ENCODE measurements around the gene PTPDC1. TPM values are rescaled to one million over a fixed set of nuclear protein-coding genes. Genes with fewer than 3 reads are reported as not detected.
A peak's percentile ranks its signal among the peaks of the same experiment; 100 is the strongest.

Gene PTPDC1
- total and polyA plus RNA-seq, 2 experiments from 2014 or later, result 4.4 to 6.1 TPM

- no peaks in the 10 kb centered on the region for H4K20me1 ChIP-seq (ENCODE audit: insufficient read depth)
- no peaks in the 10 kb centered on the region for H3K27me3 ChIP-seq (replicated peaks; ENCODE audit: insufficient read depth)
- no peak overlapping the region for H3K9ac ChIP-seq
- H3K27ac ChIP-seq, result peak overlapping the region; percentile 17
- no peaks in the 10 kb centered on the region for H3K9me2 ChIP-seq (ENCODE audit: insufficient read depth)
- H3K4me3 ChIP-seq, result no peak overlapping the region
- no peak overlapping the region for H3K4me2 ChIP-seq (ENCODE audit: unreplicated experiment)
- no peak for TF ChIP-seq EZH2 (IDR thresholded peaks at IDR 0.05; ENCODE audit: insufficient read depth, poor library complexity, severe bottlenecking)
- no peak for TF ChIP-seq EZH2phosphoT487 (IDR thresholded peaks at IDR 0.05; ENCODE audit: insufficient read depth, low read depth)
- WGBS, 2 experiments (ENCODE audit: low coverage in 1 of 2, low lambda C conversion rate in 2 of 2, missing lambda C conversion rate in 2 of 2), result 91 to 92% methylated on average over 9 of the region's 9 CpGs
- no peaks in the 10 kb centered on the region for H3K9me3 ChIP-seq (ENCODE audit: low read depth)
- DNase-seq, result peak; percentile 41
- H3K79me2 ChIP-seq (ENCODE audit: insufficient read depth), result no peaks in the 10 kb centered on the region
- H3K36me3 ChIP-seq (ENCODE audit: low read depth), result no peaks in the 10 kb centered on the region
- H2AFZ ChIP-seq, result no peak overlapping the region
- H3K4me1 ChIP-seq (ENCODE audit: insufficient read depth), result peaks cover 15% of the 10 kb centered on the region
- peaks cover 18% of the 10 kb centered on the region for H3F3A ChIP-seq (ENCODE audit: insufficient read depth)
- in situ Hi-C loops (cut with MboI), result no loop called here
These were observed 12.7 kb downstream of the PTPDC1 start for GRCh38 chr9:94096819-94097577.

DNA sequence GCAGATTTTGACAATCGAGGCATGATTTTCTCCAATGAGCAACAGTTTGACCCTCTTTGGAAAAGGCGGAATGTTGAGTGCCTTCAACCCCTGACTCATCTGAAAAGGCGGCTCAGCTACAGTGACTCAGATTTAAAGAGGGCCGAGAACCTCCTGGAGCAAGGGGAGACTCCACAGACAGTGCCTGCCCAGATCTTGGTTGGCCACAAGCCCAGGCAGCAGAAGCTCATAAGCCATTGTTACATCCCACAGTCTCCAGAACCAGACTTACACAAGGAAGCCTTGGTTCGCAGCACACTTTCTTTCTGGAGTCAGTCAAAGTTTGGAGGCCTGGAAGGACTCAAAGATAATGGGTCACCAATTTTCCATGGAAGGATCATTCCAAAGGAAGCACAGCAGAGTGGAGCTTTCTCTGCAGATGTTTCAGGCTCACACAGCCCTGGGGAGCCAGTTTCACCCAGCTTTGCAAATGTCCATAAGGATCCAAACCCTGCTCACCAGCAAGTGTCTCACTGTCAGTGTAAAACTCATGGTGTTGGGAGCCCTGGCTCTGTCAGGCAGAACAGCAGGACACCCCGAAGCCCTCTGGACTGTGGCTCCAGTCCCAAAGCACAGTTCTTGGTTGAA lies 13.6 kb downstream of the PTPDC1 start:
- peaks cover 15% of the 10 kb centered on the region for H3K4me1 ChIP-seq (ENCODE audit: insufficient read depth)
- no peak overlapping the region for H3K9ac ChIP-seq
- peaks cover 18% of the 10 kb centered on the region for H3F3A ChIP-seq (ENCODE audit: insufficient read depth)
- no peaks in the 10 kb centered on the region for H3K79me2 ChIP-seq (ENCODE audit: insufficient read depth)
- no peaks in the 10 kb centered on the region for H3K36me3 ChIP-seq (ENCODE audit: low read depth)
- no peaks in the 10 kb centered on the region for H3K27me3 ChIP-seq (replicated peaks; ENCODE audit: insufficient read depth)
- peak overlapping the region; percentile 41 for H2AFZ ChIP-seq
- 36 to 39% methylated on average over 6 of the region's 6 CpGs for WGBS, 2 experiments (ENCODE audit: low coverage in 1 of 2, low lambda C conversion rate in 2 of 2, missing lambda C conversion rate in 2 of 2)
- in situ Hi-C loops (cut with MboI), result no loop called here
- H3K9me2 ChIP-seq (ENCODE audit: insufficient read depth), result no peaks in the 10 kb centered on the region
- TF ChIP-seq EZH2 (IDR thresholded peaks at IDR 0.05; ENCODE audit: insufficient read depth, poor library complexity, severe bottlenecking), result no peak
- no peak for TF ChIP-seq EZH2phosphoT487 (IDR thresholded peaks at IDR 0.05; ENCODE audit: insufficient read depth, low read depth)
- H3K4me2 ChIP-seq (ENCODE audit: unreplicated experiment), result no peak overlapping the region
- H3K9me3 ChIP-seq (ENCODE audit: low read depth), result no peaks in the 10 kb centered on the region
- peak overlapping the region; percentile 44 for H3K27ac ChIP-seq
- no peaks in the 10 kb centered on the region for H4K20me1 ChIP-seq (ENCODE audit: insufficient read depth)
- DNase-seq, result peak; percentile 95
- no peak overlapping the region for H3K4me3 ChIP-seq

GRCh38 chr9:94100152-94100879 lies 16.1 kb downstream of the PTPDC1 start:
- Histone ChIP-seq H3F3A (ENCODE audit: insufficient read depth) (peaks cover 18% of the 10 kb centered on the region), H3K9me2 (ENCODE audit: insufficient read depth) (no peaks in the 10 kb centered on the region), H3K4me3 (no peak overlapping the region), H3K79me2 (ENCODE audit: insufficient read depth) (no peaks in the 10 kb centered on the region), H2AFZ (no peak overlapping the region), H4K20me1 (ENCODE audit: insufficient read depth) (no peaks in the 10 kb centered on the region), H3K27ac (no peak overlapping the region), H3K9me3 (ENCODE audit: low read depth) (no peaks in the 10 kb centered on the region), H3K4me1 (ENCODE audit: insufficient read depth) (peaks cover 15% of the 10 kb centered on the region), H3K36me3 (ENCODE audit: low read depth) (no peaks in the 10 kb centered on the region), H3K9ac (no peak overlapping the region), H3K27me3 (replicated peaks; ENCODE audit: insufficient read depth) (no peaks in the 10 kb centered on the region), H3K4me2 (ENCODE audit: unreplicated experiment) (no peak overlapping the region)
- DNase-seq, result no peak
- in situ Hi-C loops (cut with MboI), result no loop called here
- TF ChIP-seq EZH2 (IDR thresholded peaks at IDR 0.05; ENCODE audit: insufficient read depth, poor library complexity, severe bottlenecking) (no peak), EZH2phosphoT487 (IDR thresholded peaks at IDR 0.05; ENCODE audit: insufficient read depth, low read depth) (no peak)
- 98 to 100% methylated on average over 2 of the region's 2 CpGs for WGBS, 2 experiments (ENCODE audit: low coverage in 1 of 2, low lambda C conversion rate in 2 of 2, missing lambda C conversion rate in 2 of 2)

DNA sequence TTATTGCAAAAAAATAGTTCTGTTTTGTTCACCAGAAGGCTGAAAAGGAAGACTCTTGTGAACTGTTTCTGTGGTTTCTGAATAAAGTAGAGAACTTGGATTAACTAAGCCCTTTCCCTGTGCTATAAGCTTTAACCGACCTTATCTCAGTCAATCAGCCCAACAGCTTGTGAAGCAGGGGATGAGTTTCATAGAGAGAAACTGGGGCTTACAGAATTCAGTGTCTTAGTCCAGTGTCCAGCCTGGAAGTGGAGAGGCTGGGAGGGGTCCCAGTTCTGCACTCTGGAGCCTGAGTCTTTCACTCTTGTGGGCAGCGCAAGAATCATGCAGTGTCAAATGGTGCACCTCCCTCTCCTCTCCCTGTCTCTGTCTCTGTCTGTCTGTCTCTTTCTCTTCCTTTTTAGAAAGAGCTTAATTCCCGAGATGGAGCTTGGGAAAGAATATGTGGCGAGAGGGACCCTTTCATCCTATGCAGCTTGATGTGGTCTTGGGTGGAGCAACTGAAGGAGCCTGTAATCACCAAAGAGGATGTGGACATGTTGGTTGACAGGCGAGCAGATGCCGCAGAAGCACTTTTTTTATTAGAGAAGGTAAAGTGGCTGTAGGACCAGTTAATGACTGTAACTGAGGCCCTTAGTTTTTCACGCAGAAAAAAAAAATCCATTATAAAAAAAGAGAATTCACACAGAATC lies 17.0 kb downstream of the PTPDC1 start:
- DNase-seq, result no peak
- TF ChIP-seq EZH2 (IDR thresholded peaks at IDR 0.05; ENCODE audit: insufficient read depth, poor library complexity, severe bottlenecking), result no peak
- TF ChIP-seq EZH2phosphoT487 (IDR thresholded peaks at IDR 0.05; ENCODE audit: insufficient read depth, low read depth), result no peak
- no peak overlapping the region for H3K9ac ChIP-seq
- H3K4me3 ChIP-seq, result no peak overlapping the region
- H3K36me3 ChIP-seq (ENCODE audit: low read depth), result no peaks in the 10 kb centered on the region
- H2AFZ ChIP-seq, result no peak overlapping the region
- no peaks in the 10 kb centered on the region for H3K79me2 ChIP-seq (ENCODE audit: insufficient read depth)
- no peak overlapping the region for H3K27ac ChIP-seq
- H3K9me2 ChIP-seq (ENCODE audit: insufficient read depth), result no peaks in the 10 kb centered on the region
- H3K4me2 ChIP-seq (ENCODE audit: unreplicated experiment), result no peak overlapping the region
- no peaks in the 10 kb centered on the region for H3K9me3 ChIP-seq (ENCODE audit: low read depth)
- 97% methylated on average over 7 of the region's 7 CpGs for WGBS, 2 experiments (ENCODE audit: low coverage in 1 of 2, low lambda C conversion rate in 2 of 2, missing lambda C conversion rate in 2 of 2)
- peaks cover 15% of the 10 kb centered on the region for H3K4me1 ChIP-seq (ENCODE audit: insufficient read depth)
- in situ Hi-C loops (cut with MboI), result no loop called here
- peaks cover 18% of the 10 kb centered on the region for H3F3A ChIP-seq (ENCODE audit: insufficient read depth)
- H3K27me3 ChIP-seq (replicated peaks; ENCODE audit: insufficient read depth), result no peaks in the 10 kb centered on the region
- H4K20me1 ChIP-seq (ENCODE audit: insufficient read depth), result no peaks in the 10 kb centered on the region

Measured in GM23248 (cell line).